DND-41 (cell line): ENCODE data around the gene FRA10AC1.
"Not testable (repeated sequence)": the region's sequence is repeated elsewhere in the genome, so short reads cannot be mapped to it uniquely, and the experiment has no call there.

Source experiments
- ATAC-seq: fragments of 200-7000 bp; cut with Tn5 transposase; 3 replicates; pipeline ENCODE4 v1.9.1; 2021; ENCODE audit warnings: low read depth; ENCODE audit not compliant: insufficient read depth
- DNase-seq: peaks from one replicate; pipeline ENCODE4 v3.0.0-alpha.2; 2020
- H2AFZ ChIP-seq: 2 replicates; pipeline ENCODE4 v1.6.0; 2012; ENCODE audit warnings: low read depth, low read length
- H3K27ac ChIP-seq: 2 replicates; pipeline ENCODE4 v1.5.1; 2012; ENCODE audit warnings: low read length, inconsistent platforms
- H3K27me3 ChIP-seq: fragments of 200-600 bp; sonication (generic); 2 replicates; pipeline ENCODE4 v1.6.0; 2012; ENCODE audit warnings: low read length, mild to moderate bottlenecking, inconsistent platforms; ENCODE audit not compliant: insufficient read depth, poor library complexity
- H3K36me3 ChIP-seq: 2 replicates; pipeline ENCODE4 v1.5.1; 2012; ENCODE audit warnings: low read length, inconsistent platforms; ENCODE audit not compliant: insufficient read depth
- H3K4me1 ChIP-seq: 2 replicates; pipeline ENCODE4 v1.5.1; 2012; ENCODE audit warnings: mild to moderate bottlenecking, low read length; ENCODE audit not compliant: insufficient read depth
- H3K4me2 ChIP-seq: 2 replicates; pipeline ENCODE4 v1.6.0; 2012; ENCODE audit warnings: mild to moderate bottlenecking, moderate library complexity, low read length, inconsistent platforms; ENCODE audit not compliant: insufficient read depth
- H3K4me3 ChIP-seq, 2 experiments: fragments of 200-600 bp in 1 of 2; shearing (Covaris generic) in 1 of 2; 2 replicates each; pipeline ENCODE4 v1.5.1; 2012 to 2016; ENCODE audit warnings: inconsistent platforms in 2 of 2, low read length in 2 of 2, mild to moderate bottlenecking in 2 of 2, low read depth in 1 of 2, moderate library complexity in 1 of 2
- H3K79me2 ChIP-seq: 2 replicates; pipeline ENCODE4 v1.6.0; 2012; ENCODE audit warnings: low read length, inconsistent platforms; ENCODE audit not compliant: insufficient read depth
- H3K9ac ChIP-seq: 2 replicates; pipeline ENCODE4 v1.6.0; 2012; ENCODE audit warnings: low read depth, mild to moderate bottlenecking, inconsistent platforms, low read length, moderate library complexity
- H3K9me3 ChIP-seq: 2 replicates; pipeline ENCODE4 v1.5.1; 2012; ENCODE audit warnings: low read length, moderate library complexity, mild to moderate bottlenecking, inconsistent platforms; ENCODE audit not compliant: insufficient read depth, severe bottlenecking
- H4K20me1 ChIP-seq: 2 replicates; pipeline ENCODE4 v1.6.0; 2012; ENCODE audit warnings: low read length; ENCODE audit not compliant: insufficient read depth
- CTCF ChIP-seq: IDR thresholded peaks from 2 replicates; pipeline ENCODE4 v1.5.1; 2012; ENCODE audit warnings: borderline replicate concordance, low read length, moderate library complexity, mild to moderate bottlenecking; ENCODE audit not compliant: poor library complexity, severe bottlenecking; ENCODE audit errors: extremely low read depth
- EZH2 ChIP-seq: IDR thresholded peaks from 3 replicates; pipeline ENCODE4 v1.6.1; 2012; ENCODE audit warnings: borderline replicate concordance, low read depth, mild to moderate bottlenecking, moderate library complexity, low read length, inconsistent platforms; ENCODE audit not compliant: severe bottlenecking

Gene FRA10AC1

DNA sequence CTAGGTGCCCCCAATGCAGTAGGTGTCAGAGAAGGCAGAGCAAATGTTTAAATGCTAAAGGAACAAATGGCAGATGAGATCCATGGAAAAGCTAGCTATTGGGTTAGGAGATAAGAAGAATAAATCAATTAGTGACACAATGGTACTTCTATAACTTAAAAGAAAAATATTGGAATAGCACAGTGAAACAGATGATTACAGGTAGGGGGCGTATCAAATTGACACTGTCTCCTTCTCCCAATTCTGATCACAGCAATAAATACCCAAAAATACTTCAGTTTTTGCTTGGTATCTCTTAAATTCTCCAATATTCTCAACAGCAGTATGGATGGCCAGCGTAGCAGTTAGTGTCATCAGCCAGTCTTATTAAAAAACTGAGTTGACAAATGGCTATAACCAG lies 5.2 kb downstream of the FRA10AC1 start:
- H3K36me3 ChIP-seq = peaks cover 53% of the 10 kb centered on the region
- DNase-seq (no peak), ATAC-seq (no peak)
- H3K9me3 ChIP-seq = no peaks in the 10 kb centered on the region
- H3K9ac ChIP-seq = no peak overlapping the region
- H4K20me1 ChIP-seq = peaks cover 2% of the 10 kb centered on the region; the same call in 1 of the 2 replicates
- no peak overlapping the region for H3K27ac ChIP-seq
- H3K79me2 ChIP-seq = peaks cover 13% of the 10 kb centered on the region
- TF ChIP-seq CTCF = peak; percentile 14
- TF ChIP-seq EZH2 = no peak
- no peaks in the 10 kb centered on the region for H3K27me3 ChIP-seq
- H3K4me3 ChIP-seq = no peak overlapping the region
- peaks cover 24% of the 10 kb centered on the region for H3K4me1 ChIP-seq
- H3K4me2 ChIP-seq = no peak overlapping the region
- H2AFZ ChIP-seq = no peak overlapping the region

DNA sequence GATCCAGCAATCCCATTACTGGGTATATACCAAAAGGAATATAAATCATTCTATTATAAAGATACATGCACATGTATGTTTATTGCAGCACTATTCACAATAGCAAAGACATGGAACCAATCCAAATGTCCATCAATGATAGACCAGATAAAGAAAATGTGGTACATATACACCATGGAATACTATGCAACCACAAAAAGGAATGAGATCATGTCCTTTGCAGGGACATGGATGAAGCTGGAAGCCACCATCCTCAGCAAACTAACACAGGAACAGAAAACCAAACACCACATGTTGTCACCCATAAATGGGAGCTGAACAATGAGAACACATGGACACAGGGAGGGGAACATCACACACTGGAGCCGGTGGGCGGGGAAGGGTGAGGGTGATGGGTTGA lies 5.8 kb downstream of the FRA10AC1 start:
- H2AFZ ChIP-seq, H3K27ac ChIP-seq, DNase-seq, ATAC-seq, H3K4me2 ChIP-seq, H3K4me3 ChIP-seq, H3K9me3 ChIP-seq, H3K79me2 ChIP-seq, H3K9ac ChIP-seq, H3K27me3 ChIP-seq, H4K20me1 ChIP-seq: not testable (repeated sequence)
- Histone ChIP-seq H3K4me1 (peaks cover 21% of the 10 kb centered on the region), H3K36me3 (peaks cover 60% of the 10 kb centered on the region)

- Histone ChIP-seq H3K9me3 (no peaks in the 10 kb centered on the region), H3K27me3 (no peaks in the 10 kb centered on the region), H3K36me3 (peaks cover 62% of the 10 kb centered on the region)
These were observed 6.7 kb downstream of the FRA10AC1 start for GRCh38 chr10:93695740-93696139.

GRCh38 chr10:93687737-93688136 lies 14.7 kb downstream of the FRA10AC1 start:
- Histone ChIP-seq H4K20me1 (no peaks in the 10 kb centered on the region), H3K9ac (no peak overlapping the region), H3K4me2 (no peak overlapping the region), H3K9me3 (no peaks in the 10 kb centered on the region), H2AFZ (no peak overlapping the region), H3K79me2 (no peaks in the 10 kb centered on the region), H3K27me3 (no peaks in the 10 kb centered on the region), H3K4me1 (no peaks in the 10 kb centered on the region), H3K27ac (no peak overlapping the region), H3K4me3 (no peak overlapping the region), H3K36me3 (peaks cover 28% of the 10 kb centered on the region)
- DNase-seq (no peak), ATAC-seq (no peak)
- TF ChIP-seq EZH2 = no peak
- TF ChIP-seq CTCF = no peak

More at GRCh38 chr10:93695740-93696139, 6.7 kb downstream of the FRA10AC1 start:
- TF ChIP-seq CTCF (no peak), EZH2 (no peak)
- no peak overlapping the region for H2AFZ ChIP-seq
- peaks cover 13% of the 10 kb centered on the region for H3K4me1 ChIP-seq
- DNase-seq (no peak), ATAC-seq (no peak)
- H3K79me2 ChIP-seq = peaks cover 6% of the 10 kb centered on the region; the same call in 1 of the 2 replicates
- H3K9ac ChIP-seq = no peak overlapping the region
- H4K20me1 ChIP-seq = peaks cover 2% of the 10 kb centered on the region; the same call in 1 of the 2 replicates
- H3K27ac ChIP-seq = no peak overlapping the region
- no peak overlapping the region for H3K4me3 ChIP-seq
- no peak overlapping the region for H3K4me2 ChIP-seq
